NCI-H128 (cell line): ENCODE data around the gene CDC34.

Experiments used
- DNase-seq: peaks from one replicate; lab custom pipeline; 2025; ENCODE audit not compliant: unreplicated experiment; lab: John Stamatoyannopoulos, UW

Gene CDC34

DNA sequence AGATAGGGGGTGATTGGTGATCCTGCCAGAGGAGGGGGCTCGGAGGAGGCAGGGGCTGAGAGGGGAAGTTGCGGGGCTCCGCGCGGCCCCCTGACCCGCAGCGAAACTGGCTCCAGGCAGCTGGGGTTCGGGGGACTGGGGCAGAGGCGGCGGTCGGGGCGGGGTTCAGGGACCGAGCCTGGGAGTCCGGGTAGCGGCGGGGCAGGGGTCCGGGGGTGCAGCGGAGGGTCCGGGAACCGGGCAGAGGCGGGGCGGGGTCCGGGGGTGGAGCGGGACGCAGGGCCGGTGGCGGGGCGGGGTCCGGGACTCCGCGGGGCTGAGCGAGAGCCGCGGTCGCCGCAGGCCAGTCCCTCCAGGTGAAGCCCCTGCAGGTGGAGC lies 34.1 kb upstream of the CDC34 start:
- DNase-seq = no peak

DNA sequence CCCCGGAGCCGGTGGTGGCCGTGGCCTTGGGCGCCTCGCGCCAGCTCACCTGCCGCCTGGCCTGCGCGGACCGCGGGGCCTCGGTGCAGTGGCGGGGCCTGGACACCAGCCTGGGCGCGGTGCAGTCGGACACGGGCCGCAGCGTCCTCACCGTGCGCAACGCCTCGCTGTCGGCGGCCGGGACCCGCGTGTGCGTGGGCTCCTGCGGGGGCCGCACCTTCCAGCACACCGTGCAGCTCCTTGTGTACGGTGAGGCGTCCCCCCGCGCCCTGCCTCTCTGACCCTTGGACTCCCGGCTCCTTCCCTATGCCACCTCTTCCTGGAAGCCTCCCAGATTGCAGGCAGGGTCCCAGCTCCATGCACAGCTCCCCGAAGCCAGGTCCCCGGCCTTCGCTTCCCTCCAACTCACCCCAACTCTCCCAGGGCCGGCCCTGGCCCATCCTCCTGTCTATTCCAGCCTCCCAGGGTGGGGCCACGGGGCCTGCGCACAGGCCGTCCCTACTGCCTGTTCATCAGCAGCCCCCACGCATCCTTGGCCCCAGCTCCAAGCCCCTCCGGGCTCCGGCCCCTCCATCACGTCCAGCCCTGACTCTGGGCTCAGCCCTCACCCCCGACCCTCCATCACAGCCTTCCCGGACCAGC lies 33.6 kb upstream of the CDC34 start:
- DNase-seq = no peak

DNA sequence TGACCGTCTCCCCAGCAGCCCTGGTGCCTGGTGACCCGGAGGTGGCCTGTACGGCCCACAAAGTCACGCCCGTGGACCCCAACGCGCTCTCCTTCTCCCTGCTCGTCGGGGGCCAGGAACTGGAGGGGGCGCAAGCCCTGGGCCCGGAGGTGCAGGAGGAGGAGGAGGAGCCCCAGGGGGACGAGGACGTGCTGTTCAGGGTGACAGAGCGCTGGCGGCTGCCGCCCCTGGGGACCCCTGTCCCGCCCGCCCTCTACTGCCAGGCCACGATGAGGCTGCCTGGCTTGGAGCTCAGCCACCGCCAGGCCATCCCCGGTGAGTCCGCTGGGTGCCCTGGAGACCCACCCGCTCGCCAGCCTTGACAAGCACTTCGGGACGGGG lies 33.1 kb upstream of the CDC34 start:
- DNase-seq = no peak

DNA sequence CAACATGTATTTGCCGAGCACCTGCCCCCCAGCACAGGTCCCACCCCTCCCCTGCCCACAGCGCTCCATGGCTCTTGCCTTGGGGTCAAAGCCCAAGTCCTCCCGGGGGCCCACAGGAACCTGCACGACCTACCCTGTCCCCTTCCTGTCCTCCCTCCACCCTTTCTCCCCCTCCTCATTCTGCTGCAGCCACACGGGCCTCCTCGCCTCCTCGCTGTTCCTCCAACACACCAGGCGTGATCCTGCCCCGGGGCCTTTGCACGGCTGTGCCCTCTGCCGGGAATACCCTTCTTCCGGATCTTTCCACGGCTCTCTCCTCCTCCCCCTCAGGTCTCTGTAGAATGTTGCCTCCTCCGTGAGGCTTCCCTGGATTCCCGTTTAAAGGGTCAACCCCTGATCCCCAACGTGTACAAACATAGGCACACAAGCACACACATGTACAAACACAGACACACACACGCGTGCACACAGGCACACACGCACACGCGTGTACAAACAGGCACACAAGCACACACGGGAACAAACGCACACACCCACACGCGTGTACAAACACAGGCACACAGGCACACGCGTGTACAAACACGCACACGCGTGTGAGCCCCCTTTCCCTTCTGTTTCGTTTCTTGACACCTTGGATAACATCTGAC lies 32.5 kb upstream of the CDC34 start:
- DNase-seq = no peak

DNA sequence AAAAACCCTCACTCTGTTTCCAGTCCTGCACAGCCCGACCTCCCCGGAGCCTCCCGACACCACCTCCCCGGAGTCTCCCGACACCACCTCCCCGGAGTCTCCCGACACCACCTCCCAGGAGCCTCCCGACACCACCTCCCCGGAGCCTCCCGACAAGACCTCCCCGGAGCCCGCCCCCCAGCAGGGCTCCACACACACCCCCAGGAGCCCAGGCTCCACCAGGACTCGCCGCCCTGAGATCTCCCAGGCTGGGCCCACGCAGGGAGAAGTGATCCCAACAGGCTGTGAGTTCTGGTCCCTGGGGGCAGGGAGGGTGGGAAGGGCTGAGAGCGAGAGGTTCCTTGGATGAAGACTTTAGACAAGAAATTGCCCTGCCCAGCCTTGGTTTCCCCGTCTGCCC lies 29.9 kb upstream of the CDC34 start:
- no peak for DNase-seq

DNA sequence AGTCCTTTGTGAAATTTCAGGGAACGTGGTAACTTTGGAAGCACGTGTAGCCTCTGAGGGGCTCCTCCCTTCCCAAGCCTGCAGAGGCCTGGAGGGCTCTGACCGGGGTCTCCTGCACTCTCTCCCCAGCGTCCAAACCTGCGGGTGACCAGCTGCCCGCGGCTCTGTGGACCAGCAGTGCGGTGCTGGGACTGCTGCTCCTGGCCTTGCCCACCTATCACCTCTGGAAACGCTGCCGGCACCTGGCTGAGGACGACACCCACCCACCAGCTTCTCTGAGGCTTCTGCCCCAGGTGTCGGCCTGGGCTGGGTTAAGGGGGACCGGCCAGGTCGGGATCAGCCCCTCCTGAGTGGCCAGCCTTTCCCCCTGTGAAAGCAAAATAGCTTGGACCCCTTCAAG lies 26.9 kb upstream of the CDC34 start:
- no peak for DNase-seq

DNA sequence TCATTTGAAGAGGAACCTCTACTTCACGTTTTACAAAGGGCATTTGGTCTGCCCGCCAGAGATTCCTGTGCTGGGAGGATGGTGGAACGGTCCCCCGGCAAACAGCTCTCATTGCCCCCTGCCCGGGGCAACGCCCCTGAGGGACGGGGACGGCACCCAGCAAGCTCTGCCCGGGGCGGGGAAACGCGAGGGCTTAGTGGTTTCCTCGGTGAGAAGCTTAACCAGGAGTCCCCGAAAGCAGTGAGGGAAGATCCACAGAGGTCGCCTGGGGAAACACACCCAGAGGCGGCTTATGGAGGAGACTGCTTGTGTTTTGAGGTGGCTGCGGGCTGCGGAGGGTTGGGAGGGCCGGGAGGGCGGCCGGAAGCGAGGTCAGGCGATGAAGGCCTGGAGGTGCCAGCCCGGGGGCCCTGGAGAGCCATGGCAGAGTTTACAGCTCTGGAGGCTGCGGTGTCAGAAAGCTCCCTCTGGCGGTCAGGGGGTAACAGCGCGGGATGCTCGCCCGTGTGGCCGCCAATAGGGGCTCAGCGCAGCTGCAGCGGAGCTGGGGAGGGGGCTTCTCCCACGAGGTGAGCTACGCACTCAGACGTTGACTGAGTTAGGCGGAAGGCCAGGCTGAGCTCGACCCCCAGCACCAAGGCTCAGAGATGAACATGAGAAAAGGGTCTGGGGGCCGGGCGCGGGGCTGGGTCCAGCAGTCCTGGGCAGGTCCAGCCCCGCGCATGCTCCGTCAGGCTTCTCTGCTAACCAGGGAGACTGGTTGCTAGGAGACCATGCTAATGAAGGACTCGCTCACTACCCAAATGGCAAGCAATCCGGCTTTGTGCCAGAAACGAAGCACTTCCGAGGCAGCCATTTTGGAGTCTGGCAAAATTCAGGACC lies 24.9 kb upstream of the CDC34 start:
- DNase-seq = peak; percentile 99

DNA sequence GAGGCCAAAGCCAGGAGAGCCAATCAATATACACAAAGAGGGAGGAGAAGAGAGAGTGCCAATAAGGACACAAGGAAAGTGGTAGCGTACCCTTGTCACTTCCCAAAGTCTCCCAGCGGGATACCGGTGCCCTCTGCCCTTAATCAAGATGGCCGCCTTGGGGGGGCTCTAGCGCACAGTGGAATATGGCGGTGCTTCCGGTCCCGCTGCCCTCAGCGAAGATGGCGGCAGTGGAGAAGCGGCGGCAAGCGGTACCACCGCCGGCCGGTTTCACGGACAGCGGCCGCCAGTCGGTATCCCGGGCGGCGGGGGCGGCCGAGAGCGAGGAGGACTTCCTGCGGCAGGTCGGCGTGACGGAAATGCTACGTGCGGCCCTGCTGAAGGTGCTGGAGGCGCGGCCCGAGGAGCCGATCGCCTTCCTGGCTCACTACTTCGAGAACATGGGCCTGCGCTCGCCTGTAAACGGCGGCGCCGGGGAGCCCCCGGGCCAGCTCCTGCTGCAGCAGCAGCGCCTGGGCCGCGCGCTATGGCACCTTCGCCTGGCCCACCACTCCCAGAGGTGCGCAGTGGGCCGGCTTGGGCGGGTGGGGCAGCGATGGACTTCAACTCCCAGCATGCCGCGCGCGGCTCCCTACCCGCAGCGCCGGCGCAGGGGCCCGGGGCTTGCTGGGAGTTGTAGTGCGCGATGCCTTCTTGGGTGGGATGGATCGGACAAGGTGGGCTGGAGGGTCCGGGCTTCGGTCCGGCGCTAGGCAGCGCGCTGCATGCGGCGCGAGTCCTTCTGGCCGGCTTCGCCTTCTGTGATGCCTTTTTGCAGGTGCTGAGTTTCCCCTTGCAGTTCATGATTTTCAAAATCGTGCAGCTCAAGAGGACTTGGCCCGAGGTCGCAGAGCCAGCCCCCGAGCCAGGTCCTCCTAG lies 24.0 kb upstream of the CDC34 start, which contains the start of gene TPGS1:
TSS of gene TPGS1 (plus strand) at position 212 of the 918 bp plus-strand sequence. CDS start at position 222, 10 bp downstream.
- DNase-seq = no peak

DNA sequence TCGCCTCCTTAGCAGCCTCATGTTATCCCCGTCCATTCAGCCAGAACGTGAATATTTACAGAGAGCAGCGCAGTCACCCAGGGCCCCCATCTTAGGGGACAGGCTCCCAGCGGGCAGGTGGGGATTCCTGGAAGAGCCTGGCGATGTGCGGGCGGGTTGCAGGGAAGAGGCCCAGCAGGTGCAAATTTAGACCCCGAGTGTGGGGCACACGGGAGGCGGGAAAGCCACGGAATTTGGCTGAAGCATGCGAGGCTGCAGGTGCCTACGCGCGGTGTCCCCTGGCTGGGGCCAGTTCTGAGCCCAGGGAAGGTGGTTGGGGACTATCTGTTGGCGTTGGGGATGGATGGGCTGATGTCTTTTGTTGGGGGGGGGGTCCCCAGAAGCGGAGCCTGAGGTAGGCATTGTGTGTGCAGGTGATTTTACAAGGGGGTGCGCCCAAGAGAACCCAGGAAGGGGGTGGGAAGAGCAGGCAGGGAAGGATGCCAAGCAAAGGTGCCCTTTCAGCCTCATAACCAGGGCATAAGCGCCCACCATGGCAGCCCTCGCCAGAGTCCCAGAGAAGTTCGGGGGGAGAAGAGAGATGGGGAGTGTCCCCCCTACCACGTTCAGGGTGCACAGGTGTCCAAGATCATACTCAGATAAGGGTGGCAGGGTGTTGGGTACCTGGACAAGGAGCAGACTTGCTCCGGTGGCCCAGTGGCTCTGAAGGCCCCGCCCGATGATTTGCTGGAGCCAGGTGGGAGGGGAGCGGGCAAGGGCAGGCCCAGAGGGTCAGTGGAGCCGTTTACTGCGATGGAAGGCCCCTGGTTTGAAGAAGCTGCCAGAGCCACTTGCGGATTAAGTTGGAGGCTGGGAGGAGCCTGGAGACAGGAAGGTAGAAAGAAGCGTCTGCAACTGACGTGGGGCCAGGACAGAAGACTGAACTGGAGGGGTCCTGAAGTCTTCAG lies 23.1 kb upstream of the CDC34 start:
- no peak for DNase-seq

DNA sequence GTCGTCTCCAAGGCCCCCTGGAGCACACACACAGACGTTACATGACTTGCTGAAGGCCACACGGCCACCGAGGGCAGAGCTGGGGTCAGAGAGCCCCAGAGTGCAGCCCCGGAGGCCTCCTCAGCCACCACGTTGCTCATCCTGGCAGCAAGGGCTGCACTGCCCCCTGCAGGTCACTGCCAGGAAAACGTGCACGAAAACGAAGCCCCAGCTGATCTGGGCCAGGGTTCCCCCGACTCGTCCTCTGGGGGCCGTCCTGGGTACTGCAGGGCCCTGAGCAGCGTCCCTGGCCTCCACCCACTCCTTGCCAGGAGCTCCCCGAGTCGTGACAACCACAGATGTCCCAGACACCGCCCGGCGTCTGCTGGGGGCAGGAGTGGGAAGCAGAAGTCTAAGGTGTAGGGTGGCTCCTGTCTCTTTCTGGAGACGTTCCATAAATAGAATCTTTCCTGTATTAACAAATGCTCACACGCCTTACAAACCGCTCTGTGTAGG lies 20.9 kb upstream of the CDC34 start:
- peak; percentile 63 for DNase-seq

DNA sequence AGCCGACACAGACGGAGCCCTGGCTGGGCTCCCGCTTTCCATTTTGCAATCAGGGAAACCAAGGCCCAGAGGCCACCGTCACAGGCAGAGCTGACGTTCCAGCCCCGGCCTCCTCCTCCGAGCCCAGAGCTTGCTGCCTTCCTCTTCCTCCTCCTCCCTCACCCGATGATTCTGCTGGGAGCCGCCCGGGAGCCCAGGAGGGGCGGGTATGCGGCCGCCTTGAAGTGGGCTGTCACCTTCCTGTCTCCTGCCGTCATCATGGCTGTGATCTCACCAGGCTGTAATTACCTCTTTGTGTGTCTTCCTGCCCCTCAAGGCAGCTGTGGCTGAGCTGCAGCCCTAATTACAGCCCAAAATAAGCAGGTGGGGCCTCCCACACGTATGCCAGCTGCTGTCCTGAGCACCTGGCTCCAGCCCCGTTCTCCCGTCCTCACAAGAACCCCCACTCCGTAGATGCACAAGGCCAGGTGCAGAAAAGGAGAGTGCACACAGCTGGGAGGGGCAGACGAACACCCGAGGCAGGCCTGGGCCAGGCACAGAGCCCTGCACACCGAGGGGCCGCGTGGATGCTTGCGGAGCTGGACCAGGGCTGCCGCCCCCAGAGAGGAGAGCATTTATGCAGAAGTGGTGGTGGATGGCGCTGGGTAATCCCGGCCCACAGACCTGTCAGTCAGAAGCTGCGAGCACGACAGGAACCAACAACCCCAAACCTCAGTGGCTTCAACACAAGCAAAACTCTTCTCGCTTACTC lies 20.3 kb upstream of the CDC34 start:
- DNase-seq = peak; percentile 73

DNA sequence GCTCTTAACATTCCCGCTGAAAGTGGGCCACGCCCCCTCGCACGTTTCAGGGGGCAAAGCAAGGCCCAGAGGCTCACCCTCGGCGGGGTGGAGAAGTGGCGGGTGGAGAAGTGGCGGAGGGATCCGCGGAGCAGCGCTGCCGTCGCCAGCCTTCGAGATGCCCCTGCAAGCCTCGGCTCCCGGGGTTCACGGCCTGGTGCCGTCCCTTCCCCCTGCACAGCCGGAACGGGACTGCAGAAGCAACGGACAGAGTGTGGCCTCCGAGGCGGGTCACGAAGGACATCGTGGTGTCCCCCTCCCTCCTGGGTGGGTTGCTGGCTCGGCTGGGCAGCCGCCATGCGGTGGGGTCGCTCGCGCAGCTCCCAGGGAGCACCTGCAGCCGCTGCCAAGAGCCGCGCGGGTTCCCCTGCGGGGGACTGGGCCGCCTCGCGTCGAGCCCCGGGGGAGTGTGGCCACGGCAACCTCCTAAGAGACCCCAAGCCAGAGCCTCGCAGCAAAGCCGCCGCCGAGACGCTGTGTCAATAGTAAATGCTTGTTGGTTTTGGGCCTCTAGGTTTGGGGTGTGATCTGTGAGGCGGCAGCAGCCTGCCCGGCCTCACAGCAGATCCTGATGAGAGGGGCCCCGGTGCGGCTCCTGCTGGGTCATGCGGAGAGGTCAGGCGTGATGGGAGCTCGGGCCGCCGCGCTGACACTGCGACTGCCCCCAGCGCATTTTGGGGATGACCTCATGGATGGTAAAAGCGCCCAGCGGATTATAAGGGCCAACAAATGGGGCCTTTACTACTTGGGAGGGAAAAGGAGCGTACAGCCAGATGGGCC lies 18.8 kb upstream of the CDC34 start:
- peak; percentile 54 for DNase-seq

DNA sequence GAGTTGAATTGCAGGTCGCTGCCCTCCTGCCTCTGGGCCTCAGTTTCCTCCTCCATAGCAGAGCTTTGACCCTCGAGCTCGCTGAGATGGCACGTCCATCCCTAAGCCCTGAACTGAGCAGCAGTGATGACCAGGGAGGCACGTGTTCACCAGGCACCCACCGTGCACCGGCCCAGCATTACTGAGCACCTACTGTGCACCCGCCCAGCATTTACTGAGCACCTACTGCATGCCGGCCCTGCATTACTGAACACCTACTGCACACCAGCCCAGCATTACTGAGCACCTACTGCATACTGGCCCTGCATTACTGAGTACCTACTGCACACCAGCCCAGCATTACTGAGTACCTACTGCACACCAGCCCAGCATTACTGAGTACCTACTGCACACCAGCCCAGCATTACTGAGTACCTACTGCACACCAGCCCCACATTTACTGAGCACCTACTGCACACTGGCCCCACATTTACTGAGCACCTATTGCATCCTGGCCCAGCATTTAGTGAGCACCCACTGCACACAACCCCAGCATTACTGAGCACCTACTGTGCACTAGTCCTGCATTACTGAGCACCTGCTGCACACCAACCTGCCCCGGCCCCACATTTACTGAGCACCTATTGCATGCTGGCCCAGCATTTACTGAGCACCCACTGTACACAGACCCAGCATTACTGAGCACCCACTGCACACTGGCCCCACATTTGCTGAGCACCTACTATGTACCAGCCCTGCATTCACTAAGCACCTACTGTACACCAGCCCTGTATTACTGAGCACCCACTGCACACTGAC lies 18.0 kb upstream of the CDC34 start:
- DNase-seq = no peak

DNA sequence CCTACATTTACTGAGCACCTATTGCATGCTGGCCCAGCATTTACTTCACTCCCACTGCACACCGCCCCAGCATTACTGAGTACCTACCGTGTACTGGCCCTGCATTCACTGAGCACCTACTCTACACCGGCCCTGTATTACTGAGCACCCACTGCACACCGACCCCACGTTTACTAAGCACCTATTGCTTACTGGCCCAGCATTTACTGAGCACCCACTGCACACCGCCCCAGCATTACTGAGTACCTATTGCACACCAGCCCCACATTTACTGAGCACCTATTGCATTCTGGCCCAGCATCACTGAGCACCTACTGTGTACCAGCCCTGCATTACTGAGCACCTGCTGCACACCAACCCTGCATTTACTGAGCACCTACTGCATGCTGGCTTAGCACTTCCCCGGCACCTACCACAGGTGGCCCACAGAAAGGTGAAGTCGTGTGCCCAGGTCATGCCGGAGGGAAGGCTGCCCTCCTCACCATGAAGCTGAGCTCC lies 17.3 kb upstream of the CDC34 start:
- DNase-seq = no peak

DNA sequence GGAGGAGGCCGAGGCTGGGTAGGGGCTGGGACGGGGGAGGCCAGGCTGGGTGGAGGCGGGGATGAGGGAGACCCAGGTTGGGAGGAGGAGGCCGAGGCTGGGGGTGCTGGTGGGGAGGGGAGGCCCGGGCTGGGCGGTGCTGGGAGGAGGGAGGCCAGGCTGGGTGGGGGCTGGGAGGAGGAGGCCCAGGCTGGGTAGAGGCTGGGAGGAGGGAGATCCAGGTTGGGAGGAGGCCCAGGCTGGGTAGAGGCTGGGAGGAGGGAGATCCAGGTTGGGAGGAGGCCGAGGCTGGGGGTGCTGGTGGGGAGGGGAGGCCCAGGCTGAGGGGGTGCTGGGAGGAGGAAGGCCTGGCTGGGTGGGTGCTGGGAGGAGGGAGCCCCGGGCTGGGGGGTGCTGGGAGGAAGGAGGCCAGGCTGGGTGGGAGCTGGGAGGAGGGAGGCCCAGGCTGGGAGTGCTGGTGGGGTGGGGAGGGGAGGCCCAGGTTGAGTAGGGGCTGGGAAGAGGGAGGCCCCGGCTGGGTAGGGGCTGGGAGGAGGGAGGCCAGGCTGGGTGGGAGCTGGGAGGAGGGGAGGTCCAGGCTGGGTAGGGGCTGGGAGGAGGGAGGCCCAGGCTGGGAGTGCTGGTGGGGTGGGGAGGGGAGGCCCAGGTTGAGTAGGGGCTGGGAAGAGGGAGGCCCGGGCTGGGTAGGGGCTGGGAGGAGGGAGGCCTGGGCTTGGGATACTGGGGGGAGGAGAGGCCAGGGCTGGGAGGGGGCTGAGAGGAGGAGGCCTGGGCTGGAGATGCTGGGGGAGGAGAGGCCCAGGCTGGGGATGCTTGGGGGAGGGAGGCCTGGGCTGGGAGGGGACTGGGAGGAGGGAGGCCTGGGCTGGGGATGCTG lies 13.6 kb upstream of the CDC34 start:
- no peak for DNase-seq

DNA sequence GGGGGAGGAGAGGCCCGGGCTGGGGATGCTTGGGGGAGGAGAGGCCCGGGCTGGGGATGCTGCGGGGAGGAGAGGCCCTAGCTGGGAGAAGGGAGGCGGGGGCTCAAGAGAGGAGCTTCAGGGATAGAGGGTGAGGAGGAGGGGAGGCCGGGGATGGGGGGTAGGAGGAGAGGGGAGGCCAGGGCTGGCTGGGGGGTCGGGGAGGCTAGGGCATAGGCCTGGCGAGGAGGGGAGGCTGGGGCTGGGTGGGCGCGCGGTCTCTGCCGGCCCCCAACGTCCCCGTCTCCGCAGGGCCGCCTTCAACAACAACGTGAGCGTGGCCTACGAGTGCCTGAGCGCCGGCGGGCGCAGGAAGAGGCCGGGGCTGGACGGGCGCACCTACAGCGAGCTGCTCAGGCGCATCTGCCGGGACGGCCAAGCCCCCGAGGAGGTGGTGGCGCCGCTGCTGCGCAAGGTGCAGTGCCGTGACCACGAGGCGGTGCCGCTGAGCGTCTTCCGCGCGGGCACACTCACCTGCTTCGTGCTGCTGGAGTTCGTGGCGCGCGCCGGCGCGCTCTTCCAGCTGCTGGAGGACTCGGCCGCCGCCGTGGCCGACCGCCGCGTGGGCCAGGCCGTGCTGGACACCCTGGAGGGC lies 12.8 kb upstream of the CDC34 start:
- no peak for DNase-seq
